GM13976 (cell line): ENCODE results near the gene TRPM1.

Experiments
- DNase-seq: peaks from one replicate; pipeline ENCODE4 v3.0.0; 2012; ENCODE audit warnings: low spot score
- CTCF ChIP-seq: IDR thresholded peaks from 2 replicates; pipeline ENCODE4 v1.5.1; 2012; ENCODE audit warnings: borderline replicate concordance, mild to moderate bottlenecking; ENCODE audit not compliant: insufficient read depth; ENCODE audit errors: extremely low read depth, missing control alignments, control extremely low read depth
- in situ Hi-C: fragments of 300-500 bp; cut with MboI; formaldehyde crosslinking; loops from one replicate; pipeline ENCODE4 v1.12.0; 2022; ENCODE audit warnings: low sequenced_read_pairs, mixed read lengths, inconsistent platforms; ENCODE audit not compliant: unreplicated experiment

Gene TRPM1

DNA sequence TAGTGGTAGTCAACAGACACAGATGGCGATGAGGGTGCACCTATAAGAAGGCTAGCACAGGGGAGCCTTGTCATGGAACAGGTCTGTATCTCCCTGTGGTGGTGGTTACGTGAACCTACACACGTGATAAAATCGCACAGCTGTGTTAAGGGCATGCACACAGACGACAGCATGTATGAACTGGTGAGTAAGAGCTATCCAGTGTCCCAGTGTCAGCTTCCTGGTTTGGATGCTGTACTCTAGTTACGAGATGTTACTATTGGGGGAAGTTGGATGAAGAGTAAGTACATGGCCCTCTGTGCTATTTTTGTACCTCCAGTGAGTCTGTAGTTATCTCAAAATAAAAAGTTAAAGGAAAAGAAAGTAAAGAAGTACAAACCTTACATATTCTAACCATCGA, 148.3 kb downstream of the TRPM1 start:
- no peak for TF ChIP-seq CTCF
- in situ Hi-C loops = no loop called here

More for the DNA sequence above, 148.3 kb downstream of the TRPM1 start:
- no peak for DNase-seq
